ENCODE measurements around the gene NCOA7.
"Not testable (repeated sequence)": the region's sequence is repeated elsewhere in the genome, so short reads cannot be mapped to it uniquely, and the experiment has no call there.

Gene NCOA7

DNA sequence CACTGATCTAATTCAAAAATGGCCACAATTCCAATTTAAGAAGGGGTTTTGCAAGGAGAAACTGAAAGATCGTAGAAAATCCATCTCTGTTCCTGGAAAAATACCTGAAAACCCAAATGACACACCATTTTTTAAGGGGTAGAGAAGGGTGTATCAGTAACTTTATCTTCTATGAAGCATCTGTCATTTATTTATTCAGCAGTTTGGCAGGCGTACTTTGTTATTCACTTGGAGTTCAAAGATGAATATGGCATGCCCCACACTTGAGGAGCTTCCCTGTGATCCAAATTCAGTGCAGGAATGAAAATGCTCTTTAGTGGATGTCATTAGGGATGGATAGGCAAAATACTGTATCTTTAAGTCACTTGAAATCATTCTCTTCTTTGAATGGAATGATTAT lies 173.1 kb downstream of the NCOA7 start:
- no peak for FAIRE-seq
- TF ChIP-seq, protein P1, sequence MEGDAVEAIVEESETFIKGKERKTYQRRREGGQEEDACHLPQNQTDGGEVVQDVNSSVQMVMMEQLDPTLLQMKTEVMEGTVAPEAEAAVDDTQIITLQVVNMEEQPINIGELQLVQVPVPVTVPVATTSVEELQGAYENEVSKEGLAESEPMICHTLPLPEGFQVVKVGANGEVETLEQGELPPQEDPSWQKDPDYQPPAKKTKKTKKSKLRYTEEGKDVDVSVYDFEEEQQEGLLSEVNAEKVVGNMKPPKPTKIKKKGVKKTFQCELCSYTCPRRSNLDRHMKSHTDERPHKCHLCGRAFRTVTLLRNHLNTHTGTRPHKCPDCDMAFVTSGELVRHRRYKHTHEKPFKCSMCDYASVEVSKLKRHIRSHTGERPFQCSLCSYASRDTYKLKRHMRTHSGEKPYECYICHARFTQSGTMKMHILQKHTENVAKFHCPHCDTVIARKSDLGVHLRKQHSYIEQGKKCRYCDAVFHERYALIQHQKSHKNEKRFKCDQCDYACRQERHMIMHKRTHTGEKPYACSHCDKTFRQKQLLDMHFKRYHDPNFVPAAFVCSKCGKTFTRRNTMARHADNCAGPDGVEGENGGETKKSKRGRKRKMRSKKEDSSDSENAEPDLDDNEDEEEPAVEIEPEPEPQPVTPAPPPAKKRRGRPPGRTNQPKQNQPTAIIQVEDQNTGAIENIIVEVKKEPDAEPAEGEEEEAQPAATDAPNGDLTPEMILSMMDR (IDR thresholded peaks at IDR 0.05; ENCODE audit: insufficient read depth, missing control alignments): no peak
- no peak for DNase-seq (ENCODE audit: insufficient read length, low spot score)

DNA sequence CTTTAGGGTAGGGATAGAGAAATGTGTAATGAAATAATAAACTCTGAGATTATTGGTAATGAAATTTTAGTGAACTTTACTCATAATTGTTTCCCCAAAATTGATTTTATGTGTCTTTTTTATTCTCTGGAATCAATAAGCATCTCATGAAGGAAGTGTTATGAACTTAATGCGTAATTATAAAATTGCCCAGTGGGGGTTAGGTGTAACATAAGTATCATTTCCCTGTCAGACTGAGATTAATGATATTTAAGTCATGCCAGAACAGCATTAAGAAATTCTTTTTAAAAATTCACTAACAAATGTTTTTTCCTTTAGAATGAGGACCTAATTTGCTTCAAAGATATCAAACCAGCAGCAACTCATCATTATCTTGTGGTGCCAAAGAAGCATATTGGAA lies 175.8 kb downstream of the NCOA7 start:
- FAIRE-seq (no peak), DNase-seq (ENCODE audit: insufficient read length, low spot score) (no peak)
- TF ChIP-seq, protein P1 (IDR thresholded peaks at IDR 0.05; ENCODE audit: insufficient read depth, missing control alignments): no peak

DNA sequence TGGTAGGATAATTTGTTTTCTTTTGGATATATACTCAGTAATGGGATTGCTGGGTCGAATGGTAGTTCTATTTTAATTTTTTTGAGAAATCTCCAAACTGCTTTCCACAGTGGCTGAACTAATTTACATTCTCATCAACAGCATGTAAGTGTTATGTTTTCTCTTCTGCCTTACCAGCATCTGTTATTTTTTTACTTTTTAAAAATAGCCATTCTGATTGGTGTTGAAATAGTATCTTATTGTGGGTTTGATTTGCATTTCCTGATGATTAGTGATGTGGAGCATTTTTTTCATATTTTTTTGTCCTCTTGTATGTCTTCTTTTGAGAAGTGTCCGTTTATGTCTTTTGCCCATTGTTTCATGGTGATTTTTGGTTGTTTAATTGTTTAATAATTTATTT lies 177.7 kb downstream of the NCOA7 start:
- FAIRE-seq (no peak), DNase-seq (ENCODE audit: insufficient read length, low spot score) (no peak)
- TF ChIP-seq, protein P1 (IDR thresholded peaks at IDR 0.05; ENCODE audit: insufficient read depth, missing control alignments): no peak

DNA sequence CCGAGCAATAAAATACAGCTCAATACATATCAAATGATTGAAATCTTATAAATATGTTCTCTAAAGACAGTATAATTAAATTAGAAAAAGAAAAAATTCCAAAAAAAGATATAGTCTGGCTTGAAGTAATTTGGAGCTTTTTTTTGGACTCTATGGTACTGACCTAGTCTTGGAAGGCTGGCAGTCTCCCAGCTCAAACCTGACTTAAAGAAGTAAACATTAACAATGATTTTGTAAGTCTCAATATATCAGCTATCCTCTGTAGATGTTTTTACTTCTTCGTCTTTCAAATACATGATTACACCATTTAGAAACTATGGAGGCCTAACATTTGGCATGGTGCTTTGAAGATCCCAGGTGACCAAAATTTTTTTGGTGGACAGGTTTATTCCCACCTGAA lies 180.0 kb downstream of the NCOA7 start:
- DNase-seq (ENCODE audit: insufficient read length, low spot score) (no peak), FAIRE-seq (no peak)
- TF ChIP-seq, protein P1 (IDR thresholded peaks at IDR 0.05; ENCODE audit: insufficient read depth, missing control alignments): no peak

DNA sequence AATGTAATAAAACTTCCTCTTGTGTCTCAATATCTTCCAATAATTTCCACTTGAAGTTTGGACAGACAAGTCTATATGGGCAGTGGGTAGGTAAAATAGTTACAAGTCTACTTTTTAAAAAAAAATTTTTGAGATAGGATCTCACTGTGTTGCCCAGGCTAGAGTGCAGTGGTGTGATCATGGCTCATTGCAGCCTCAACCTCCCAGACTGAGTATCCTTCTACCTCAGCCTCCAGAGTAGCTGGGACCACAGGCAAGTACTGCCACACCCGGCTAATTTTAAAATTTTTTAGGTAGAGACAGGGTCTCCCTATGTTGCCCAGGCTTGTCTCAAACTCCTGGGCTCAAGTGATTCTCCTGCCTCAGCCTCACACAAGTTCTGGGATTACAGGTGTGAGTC lies 181.7 kb downstream of the NCOA7 start:
- not testable (repeated sequence) for DNase-seq (ENCODE audit: insufficient read length, low spot score); FAIRE-seq

DNA sequence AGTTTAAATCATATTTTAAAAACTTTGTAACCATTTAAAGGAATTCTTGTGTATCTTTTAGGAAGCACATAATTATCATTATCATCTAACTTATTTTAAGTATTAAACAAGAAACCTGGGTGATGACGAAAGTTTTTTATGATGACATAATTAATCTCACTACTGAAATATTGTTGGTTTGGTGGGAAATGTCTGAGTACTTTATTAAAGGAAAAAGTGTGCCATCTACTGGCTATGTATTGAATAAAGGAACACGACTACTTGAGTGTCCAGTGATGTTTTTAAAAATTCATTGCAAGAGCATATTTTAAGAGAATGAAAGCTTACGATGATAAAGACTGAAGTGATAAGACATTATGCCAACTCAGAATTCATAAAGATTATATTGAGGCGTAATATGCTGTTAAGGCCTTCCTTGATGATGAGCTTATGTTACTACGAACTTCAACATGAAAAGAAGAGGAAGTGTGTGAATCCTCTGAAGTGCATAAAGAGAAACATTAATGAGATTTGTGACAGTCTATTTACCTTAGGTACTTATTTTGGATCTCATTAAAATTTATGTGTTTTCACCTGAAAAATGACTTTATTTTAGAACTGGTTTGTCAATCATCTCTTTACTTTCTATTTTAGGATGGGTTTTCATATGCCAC lies 183.6 kb downstream of the NCOA7 start:
- TF ChIP-seq, protein P1 (IDR thresholded peaks at IDR 0.05; ENCODE audit: insufficient read depth, missing control alignments): peak; percentile 57
- FAIRE-seq: peak; percentile 87
- DNase-seq (ENCODE audit: insufficient read length, low spot score): no peak

DNA sequence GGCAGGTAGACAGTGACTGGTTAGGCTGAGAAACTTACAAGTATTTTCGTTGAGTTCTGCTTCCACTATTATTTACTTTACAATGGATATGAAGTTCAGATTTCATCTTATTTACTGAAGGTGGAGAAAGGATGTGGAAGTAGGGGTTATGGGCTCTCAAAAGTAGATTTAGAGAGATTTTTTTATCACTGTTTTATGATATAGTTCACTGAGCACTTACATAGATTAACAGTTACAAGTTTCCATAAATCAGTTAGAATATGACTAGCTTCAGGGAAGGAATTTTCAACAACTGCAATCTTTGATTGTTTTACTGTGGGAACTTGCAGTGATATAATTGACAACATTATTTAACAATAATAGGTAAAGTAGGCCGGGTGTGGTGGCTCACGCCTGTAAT lies 188.3 kb downstream of the NCOA7 start:
- FAIRE-seq: no peak

More for the DNA sequence above, 188.3 kb downstream of the NCOA7 start:
- TF ChIP-seq, protein P1 (IDR thresholded peaks at IDR 0.05; ENCODE audit: insufficient read depth, missing control alignments): no peak
- DNase-seq (ENCODE audit: insufficient read length, low spot score): no peak
